HG02943 (cell line): Measurements from ENCODE around the gene CMIP.

Experiments used
- ATAC-seq: cut with Tn5 transposase; IDR thresholded peaks from one replicate; pipeline ENCODE4 v1.9.1; 2021; ENCODE audit warnings: mild to moderate bottlenecking, low read depth, moderate library complexity; ENCODE audit not compliant: unreplicated experiment

The CMIP gene

GRCh38 chr16:81629034-81629802 is 184.6 kb downstream of the CMIP start:
- ATAC-seq: no peak

GRCh38 chr16:81629896-81630634 is 185.5 kb downstream of the CMIP start:
- ATAC-seq: no peak

- no peak for ATAC-seq
Observed at GRCh38 chr16:81630635-81631031, 186.0 kb downstream of the CMIP start.

DNA sequence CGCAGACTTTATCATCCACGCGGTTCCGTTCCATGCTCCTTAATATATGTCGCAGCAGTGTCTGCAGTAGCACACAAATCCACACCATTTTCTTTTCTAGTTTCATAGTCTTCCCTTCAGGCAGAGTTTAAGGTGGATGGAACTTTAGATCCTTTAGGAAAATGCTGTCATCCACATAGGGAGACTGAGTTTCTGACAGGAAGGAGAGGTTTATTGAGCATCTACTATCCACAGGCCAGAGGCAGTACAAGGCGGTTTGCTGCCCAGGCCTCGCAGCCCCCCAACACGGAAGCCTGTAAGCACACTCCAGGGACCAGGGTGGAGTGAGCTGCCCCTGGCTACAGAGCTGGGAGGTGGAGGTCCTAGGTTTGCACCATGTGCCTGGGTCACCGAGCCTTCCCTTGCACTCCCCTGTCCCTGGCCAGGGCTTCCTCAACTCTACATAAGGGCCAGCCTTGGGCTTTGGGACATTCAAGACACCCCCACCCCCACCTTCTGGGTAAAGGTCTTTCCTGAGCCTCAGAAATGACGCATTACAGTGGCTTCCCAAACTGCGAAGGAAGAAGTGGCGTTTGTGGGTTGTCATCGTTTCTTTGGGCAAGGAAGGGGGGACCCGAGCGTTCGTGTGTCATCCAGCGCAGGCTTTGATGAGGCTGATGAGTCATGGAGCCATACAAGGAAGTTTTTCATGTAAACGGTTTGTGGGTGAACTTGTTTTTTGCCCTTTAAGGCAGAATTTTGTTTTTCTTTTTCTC is 188.0 kb downstream of the CMIP start:
- ATAC-seq: no peak

DNA sequence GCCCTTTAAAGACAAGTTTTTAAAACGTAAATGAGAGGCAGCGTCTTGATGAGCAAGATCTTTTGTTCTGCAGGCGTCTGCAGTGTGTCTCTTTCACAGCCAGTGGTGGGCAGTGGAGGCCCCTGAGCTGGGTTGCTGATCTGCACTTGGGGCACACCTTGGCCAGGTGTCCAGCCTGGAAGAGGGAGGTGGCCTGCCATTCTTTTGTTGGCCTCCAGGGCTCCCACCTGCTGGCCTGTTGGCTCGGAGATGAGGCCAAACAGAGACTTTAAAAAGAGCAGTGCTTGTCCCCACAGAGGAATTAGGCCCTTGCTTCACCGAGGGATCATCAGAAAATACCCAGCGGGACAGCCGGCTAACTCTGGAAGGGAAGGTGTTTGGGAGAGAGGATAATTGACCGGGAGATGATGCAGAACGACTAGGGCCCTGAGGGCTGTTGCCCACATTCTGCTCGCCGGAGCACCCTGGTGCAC is 188.6 kb downstream of the CMIP start:
- ATAC-seq: no peak

DNA sequence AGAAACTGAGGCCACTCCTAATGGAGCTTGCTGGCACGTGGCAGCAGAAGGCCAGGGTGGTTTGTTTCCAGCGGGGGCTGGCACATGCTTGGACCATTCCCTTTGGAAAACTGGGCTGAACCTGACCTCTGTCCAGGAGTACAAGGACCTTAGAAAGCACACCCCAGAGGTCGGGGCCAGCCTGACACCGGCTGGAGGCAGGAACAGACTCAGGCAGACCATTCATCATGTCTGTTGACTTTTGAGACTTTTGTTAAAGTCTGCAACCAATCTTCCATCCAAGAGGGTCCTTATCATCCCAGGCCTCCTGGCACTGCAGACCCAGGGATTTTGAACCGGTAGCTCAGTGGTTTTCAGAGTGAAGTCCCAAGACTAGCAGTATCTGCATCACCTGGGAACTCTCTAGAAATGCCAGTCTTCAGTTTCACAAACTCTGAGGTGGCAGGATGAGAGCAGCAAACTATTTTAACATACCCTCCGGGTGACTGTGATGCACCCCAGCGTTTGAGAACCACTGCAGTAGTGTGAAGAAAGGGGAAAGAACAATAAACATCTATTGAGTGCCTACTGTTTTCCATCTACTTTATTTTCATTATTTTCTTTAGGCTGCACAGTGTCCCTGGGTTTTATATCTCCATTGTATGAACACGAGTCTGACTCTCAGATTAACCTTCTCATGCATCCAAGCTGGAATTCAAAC is 189.2 kb downstream of the CMIP start:
- no peak for ATAC-seq

DNA sequence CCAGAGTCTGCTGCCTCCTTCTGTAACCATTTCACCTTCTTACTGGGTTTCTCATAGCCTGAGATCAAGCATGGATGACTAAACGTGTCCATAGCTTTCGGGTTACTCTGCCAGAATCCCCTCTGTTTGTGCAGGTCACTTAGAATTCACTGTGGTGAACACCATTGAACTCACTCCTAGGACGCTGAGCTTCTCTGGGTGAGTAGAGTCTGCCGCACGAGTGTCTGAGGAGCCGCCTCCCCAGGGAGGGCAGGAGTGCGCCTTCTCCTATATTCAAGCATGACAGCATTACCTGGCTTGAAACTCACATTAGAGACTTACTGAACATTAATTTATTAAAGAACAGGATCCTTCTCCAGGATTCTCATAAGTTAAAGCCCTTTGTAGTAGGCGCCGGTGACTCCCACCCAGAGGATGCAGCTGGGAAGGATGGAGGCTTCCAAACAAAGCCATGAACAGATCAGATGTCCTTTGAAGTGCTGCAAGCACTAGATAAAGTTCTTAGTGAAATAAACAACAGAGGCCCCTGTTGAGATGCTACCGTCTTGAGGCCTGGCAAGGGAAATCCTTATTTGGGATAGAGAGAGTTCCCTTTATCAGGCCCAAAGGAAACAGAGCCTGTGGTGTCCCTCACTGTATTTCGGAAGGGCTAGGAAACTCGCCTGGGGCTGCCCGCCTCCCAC is 189.9 kb downstream of the CMIP start:
- ATAC-seq: no peak

- ATAC-seq: no peak
Observed at GRCh38 chr16:81635063-81635937, 190.7 kb downstream of the CMIP start.

- ATAC-seq: no peak
Observed at GRCh38 chr16:81636298-81636993, 191.8 kb downstream of the CMIP start.

- no peak for ATAC-seq
Observed at GRCh38 chr16:81637336-81638235, 193.0 kb downstream of the CMIP start.

DNA sequence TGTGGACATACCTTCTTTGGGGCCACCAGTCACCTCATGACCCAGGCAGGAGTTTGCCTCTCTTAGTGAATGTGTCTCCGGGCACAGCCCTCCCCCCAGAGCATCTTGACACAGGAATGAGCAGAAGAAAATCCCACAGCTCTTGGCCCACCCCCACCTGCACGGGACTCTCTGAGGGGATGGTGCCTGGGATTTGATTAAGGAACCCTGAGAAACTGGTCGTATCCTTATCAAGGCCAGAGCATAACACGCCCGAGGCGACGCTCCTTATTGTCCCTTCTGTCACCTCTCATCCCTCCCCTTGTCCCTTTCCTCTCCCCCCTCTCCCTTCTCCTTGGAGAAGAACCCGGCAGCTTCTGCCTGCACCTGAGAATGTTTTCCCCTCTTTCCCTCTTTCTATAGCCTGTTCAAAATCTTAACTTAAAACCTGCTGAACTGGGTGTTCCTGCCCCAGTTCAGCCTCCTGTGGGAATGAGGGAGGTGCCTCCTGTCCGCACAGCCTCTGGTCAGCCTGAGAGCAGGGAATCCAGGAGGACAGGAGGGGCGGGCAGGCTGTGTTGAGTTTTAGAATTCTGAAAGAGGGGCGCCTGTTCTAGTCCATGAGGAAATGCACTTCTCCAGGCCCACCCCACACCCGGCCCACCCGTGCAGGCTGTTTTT is 193.8 kb downstream of the CMIP start:
- no peak for ATAC-seq

GRCh38 chr16:81639348-81639747 is 194.7 kb downstream of the CMIP start:
- ATAC-seq: no peak

DNA sequence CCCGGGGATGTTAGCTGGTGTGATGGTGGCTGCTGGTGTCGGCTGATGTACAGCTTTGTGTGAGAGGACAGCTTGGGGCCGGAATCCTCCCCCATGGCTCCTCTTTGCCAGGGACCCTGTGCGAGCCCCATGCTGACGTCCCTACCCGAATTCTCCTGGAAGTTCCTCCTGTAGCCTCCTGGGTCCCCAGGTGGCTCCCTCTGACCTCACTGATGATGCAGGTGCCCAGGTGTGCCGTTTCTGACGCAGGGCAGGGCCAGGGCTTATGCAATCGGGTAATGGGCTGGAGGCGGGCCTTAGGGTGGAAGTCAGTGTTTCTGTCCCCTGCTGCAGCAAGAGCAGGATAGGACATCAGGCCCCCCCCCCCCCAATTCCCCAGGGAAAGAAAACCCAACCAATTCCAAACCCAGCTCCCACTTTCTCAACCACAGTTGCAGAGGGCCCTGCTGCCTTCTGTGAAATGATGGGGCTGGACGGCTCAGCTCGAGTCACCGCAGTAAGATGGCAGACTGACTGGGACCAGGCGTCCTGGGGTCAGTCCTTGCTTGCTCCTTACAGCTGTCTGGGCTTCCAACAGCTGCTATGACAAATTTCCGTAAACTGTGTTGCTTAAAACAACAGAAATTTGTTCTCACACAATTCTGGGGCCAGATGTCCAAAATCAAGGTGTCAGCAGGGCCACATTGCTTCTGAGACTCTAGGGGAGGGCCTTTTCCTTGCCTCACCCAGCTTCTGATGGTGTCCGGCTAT is 195.5 kb downstream of the CMIP start:
- no peak for ATAC-seq

DNA sequence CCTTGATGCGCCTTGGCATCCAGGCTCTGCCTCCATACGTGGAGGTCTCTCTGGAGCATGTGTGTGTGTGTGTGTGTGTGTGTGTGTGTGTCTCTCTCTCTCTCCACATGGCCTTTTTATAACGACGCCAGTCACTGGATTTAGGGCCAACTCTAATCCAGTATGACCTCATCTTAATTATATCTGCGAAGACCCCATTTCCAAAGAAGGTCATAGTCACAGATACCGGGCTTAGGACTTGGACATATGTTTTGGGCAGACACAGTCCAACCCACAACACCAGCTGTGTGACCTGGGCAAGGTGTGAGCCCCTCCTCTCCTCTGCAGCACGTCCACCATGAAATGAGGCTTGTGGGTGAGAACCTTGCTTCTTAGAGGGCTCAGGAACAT is 196.1 kb downstream of the CMIP start:
- no peak for ATAC-seq

DNA sequence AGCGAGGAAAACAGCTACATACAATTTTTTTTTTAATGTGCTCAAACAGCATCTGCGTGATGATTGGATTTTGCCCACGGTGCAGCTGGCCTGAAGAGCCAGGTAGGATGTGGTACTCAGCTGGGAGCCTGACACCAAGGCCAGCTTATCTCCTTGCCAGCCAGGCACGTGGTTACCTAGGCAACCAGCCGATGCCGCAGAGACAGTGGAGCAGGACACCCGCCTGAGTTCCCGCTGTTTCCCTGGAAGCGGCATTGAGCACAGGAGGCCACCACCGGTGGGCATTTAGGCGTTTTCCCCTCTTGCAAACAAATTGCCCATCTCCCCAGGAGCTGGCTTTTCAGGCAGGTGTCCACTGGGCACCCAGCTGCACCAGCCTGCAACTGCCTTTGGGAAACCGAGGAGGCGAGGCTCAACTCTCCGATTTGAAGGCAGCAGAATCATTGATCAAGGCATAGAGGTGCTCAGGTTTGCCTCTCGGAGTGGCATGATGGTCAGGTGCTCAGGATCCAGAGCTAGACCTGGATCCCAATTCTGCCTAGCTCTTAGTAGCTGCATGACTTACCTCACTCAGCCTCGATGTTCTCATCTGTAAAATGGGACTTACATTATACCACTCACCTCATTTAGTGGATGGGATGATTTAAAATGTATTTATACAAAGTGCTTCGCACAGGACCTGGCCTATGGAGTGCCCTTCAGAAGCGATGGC is 196.9 kb downstream of the CMIP start:
- ATAC-seq: no peak

DNA sequence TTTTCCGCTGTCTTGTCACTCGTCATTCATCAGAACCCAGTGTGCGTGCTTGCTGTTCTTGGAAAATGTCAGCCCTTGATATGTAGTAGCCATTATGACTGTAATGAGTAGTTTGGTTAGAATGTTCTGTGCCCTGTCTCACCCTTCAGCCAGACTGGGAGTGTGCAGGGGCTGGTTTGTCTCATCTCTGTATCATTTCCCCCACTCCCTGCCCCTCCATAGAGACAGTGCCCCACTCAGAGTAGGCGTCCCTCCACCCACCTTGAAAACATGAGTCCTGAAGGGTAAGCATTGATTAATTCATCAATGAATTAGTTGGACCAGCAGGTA is 197.5 kb downstream of the CMIP start:
- ATAC-seq: no peak
